HEK293 (cell line): Measurements from ENCODE around the gene NAT14.
A peak's percentile ranks its signal among the peaks of the same experiment; 100 is the strongest.
"Not testable (repeated sequence)": the region's sequence is repeated elsewhere in the genome, so short reads cannot be mapped to it uniquely, and the experiment has no call there.

Experiments used
- CTCF ChIA-PET: fragments of 350-600 bp; formaldehyde crosslinking; extraction: SDS; loops from one replicate; lab custom pipeline; 2021; ENCODE audit warnings: antibody characterized with exemption; lab: Yijun Ruan, JAX
- POLR2A ChIA-PET: fragments of 300-600 bp; formaldehyde crosslinking; extraction: SDS; loops from one replicate; lab custom pipeline; 2020; ENCODE audit warnings: antibody characterized with exemption, inconsistent platforms; lab: Yijun Ruan, JAX
- H3K27ac ChIP-seq: fragments of 200-500 bp; sonication (Bioruptor generic); 2 replicates; pipeline ENCODE4 v1.5.1; 2014; ENCODE audit warnings: low read depth, low read length, control low read depth, inconsistent platforms; ENCODE audit errors: extremely low read depth
- H3K36me3 ChIP-seq, 2 experiments: fragments of 200-500 bp in 1 of 2; sonication (Bioruptor generic) in 1 of 2; 1 replicate in 1 of 2; 2 replicates in 1 of 2; pipeline ENCODE4 v1.5.1; 2014 to 2017; ENCODE audit warnings: inconsistent platforms in 2 of 2, low read length in 2 of 2; ENCODE audit not compliant: control insufficient read depth in 2 of 2, insufficient read depth in 1 of 2
- H3K4me1 ChIP-seq: fragments of 200-500 bp; sonication (Bioruptor generic); 2 replicates; pipeline ENCODE4 v1.5.1; 2014; ENCODE audit warnings: mild to moderate bottlenecking, low read length, inconsistent platforms; ENCODE audit not compliant: control insufficient read depth, insufficient read depth
- H3K4me3 ChIP-seq: 2 replicates; pipeline ENCODE4 v1.5.1; 2011; ENCODE audit warnings: low read depth, mild to moderate bottlenecking, control low read depth, low read length, moderate library complexity
- H3K9me3 ChIP-seq: fragments of 200-500 bp; sonication (Bioruptor generic); 2 replicates; pipeline ENCODE4 v1.5.1; 2014; ENCODE audit warnings: low read depth, low read length, inconsistent platforms; ENCODE audit not compliant: control insufficient read depth, insufficient read depth
- ELK4 ChIP-seq: IDR thresholded peaks from 2 replicates; pipeline ENCODE4 v1.6.1; 2011; ENCODE audit warnings: mild to moderate bottlenecking, low read depth, low read length, borderline replicate concordance
- HOXD13 ChIP-seq: sonication (generic); formaldehyde crosslinking; IDR thresholded peaks from 2 replicates; pipeline ENCODE4 v1.8.0; 2022; ENCODE audit warnings: missing genetic modification reagents, borderline replicate concordance
- KLF9 ChIP-seq: fragments of 450-650 bp; formaldehyde crosslinking; IDR thresholded peaks from 2 replicates; pipeline ENCODE4 v1.5.1; 2016; ENCODE audit warnings: missing biosample characterization, missing genetic modification characterization, low read depth
- MZF1 ChIP-seq: fragments of 450-650 bp; formaldehyde crosslinking; IDR thresholded peaks from 2 replicates; pipeline ENCODE4 v1.5.1; 2017; ENCODE audit warnings: missing biosample characterization, missing genetic modification characterization, borderline replicate concordance
- PRDM2 ChIP-seq: fragments of 450-650 bp; formaldehyde crosslinking; IDR thresholded peaks from 2 replicates; pipeline ENCODE4 v1.5.1; 2016; ENCODE audit warnings: missing biosample characterization, missing genetic modification characterization, borderline replicate concordance
- REST ChIP-seq: fragments of 450-650 bp; formaldehyde crosslinking; IDR thresholded peaks from 2 replicates; pipeline ENCODE4 v1.5.1; 2016; ENCODE audit warnings: missing biosample characterization, missing genetic modification characterization
- WT1 ChIP-seq: fragments of 450-650 bp; formaldehyde crosslinking; IDR thresholded peaks from 2 replicates; pipeline ENCODE4 v1.5.1; 2016; ENCODE audit warnings: missing biosample characterization, missing genetic modification characterization
- ZFHX2 ChIP-seq: fragments of 450-650 bp; formaldehyde crosslinking; conservative IDR thresholded peaks from 2 replicates; pipeline ENCODE4 v1.5.1; 2016; ENCODE audit warnings: missing biosample characterization, missing genetic modification characterization
- ZNF121 ChIP-seq: fragments of 450-650 bp; formaldehyde crosslinking; IDR thresholded peaks from 2 replicates; pipeline ENCODE4 v1.5.1; 2016; ENCODE audit warnings: missing biosample characterization, missing genetic modification characterization
- ZNF18 ChIP-seq: fragments of 450-650 bp; formaldehyde crosslinking; IDR thresholded peaks from 2 replicates; pipeline ENCODE4 v1.5.1; 2016; ENCODE audit warnings: missing biosample characterization, missing genetic modification characterization
- ZNF23 ChIP-seq: fragments of 450-650 bp; formaldehyde crosslinking; IDR thresholded peaks from 2 replicates; pipeline ENCODE4 v1.5.1; 2016; ENCODE audit warnings: missing biosample characterization, missing genetic modification characterization, borderline replicate concordance
- ZNF394 ChIP-seq: fragments of 450-650 bp; formaldehyde crosslinking; IDR thresholded peaks from 2 replicates; pipeline ENCODE4 v1.5.1; 2016; ENCODE audit warnings: missing biosample characterization, missing genetic modification characterization, mild to moderate bottlenecking, moderate library complexity, borderline replicate concordance
- ZNF449 ChIP-seq: fragments of 450-650 bp; formaldehyde crosslinking; IDR thresholded peaks from 2 replicates; pipeline ENCODE4 v1.5.1; 2017; ENCODE audit warnings: missing biosample characterization, mild to moderate bottlenecking, missing genetic modification characterization, moderate library complexity
- ZNF548 ChIP-seq: fragments of 450-650 bp; formaldehyde crosslinking; IDR thresholded peaks from 2 replicates; pipeline ENCODE4 v1.5.1; 2016; ENCODE audit warnings: missing biosample characterization, missing genetic modification characterization
- ZNF571 ChIP-seq: fragments of 450-650 bp; formaldehyde crosslinking; IDR thresholded peaks from 2 replicates; pipeline ENCODE4 v1.5.0; 2017; ENCODE audit warnings: missing biosample characterization, missing genetic modification characterization
- ZNF621 ChIP-seq: fragments of 450-650 bp; formaldehyde crosslinking; IDR thresholded peaks from 2 replicates; pipeline ENCODE4 v1.5.1; 2017; ENCODE audit warnings: missing biosample characterization, missing genetic modification characterization
- ZNF660 ChIP-seq: fragments of 450-650 bp; IDR thresholded peaks from 2 replicates; pipeline ENCODE4 v1.5.1; 2018; ENCODE audit warnings: missing biosample characterization, mild to moderate bottlenecking, missing genetic modification characterization
- ZNF707 ChIP-seq: fragments of 450-650 bp; formaldehyde crosslinking; IDR thresholded peaks from 2 replicates; pipeline ENCODE4 v1.5.1; 2016; ENCODE audit warnings: missing biosample characterization, missing genetic modification characterization

NAT14 gene

GRCh38 chr19:55530996-55531395, 46.0 kb downstream of the NAT14 start (continued):
- TF ChIP-seq PRDM2 (tag by site-specific recombination), result no peak
- no peak for TF ChIP-seq ZNF23
- TF ChIP-seq ZNF621 (tag by site-specific recombination), result no peak
- no peak for TF ChIP-seq ZNF660
- TF ChIP-seq ZNF394 (tag by site-specific recombination), result no peak
- no peak for TF ChIP-seq ZNF571 (tag by site-specific recombination)
- no peak for TF ChIP-seq KLF9 (tag by site-specific recombination)
- peak; percentile 34 for TF ChIP-seq ZFHX2 (tag by site-specific recombination)

GRCh38 chr19:55534280-55534679, 49.3 kb downstream of the NAT14 start:
- ChIA-PET POLR2A (interaction anchor here (1.4 kb wide), 1 partner anchor 72 kb away, joined by 4 read pairs; the partner anchor contains the start of gene ZNF865), CTCF (interaction anchor here (0.6 to 1.6 kb wide), 3 partner anchors 30 to 232 kb away, joined by 3 to 8 read pairs (median 4); no protein-coding TSS in a partner anchor)
- H3K4me1 ChIP-seq, H3K27ac ChIP-seq, H3K36me3 ChIP-seq, H3K4me3 ChIP-seq, H3K9me3 ChIP-seq: not testable (repeated sequence)
- TF ChIP-seq ZNF121 (tag by site-specific recombination) (peak; percentile 81), ZNF548 (peak; percentile 67; the same call in 1 of the 2 replicates)

- Histone ChIP-seq H3K27ac (no peak overlapping the region), H3K4me3 (no peak overlapping the region), H3K4me1 (no peaks in the 10 kb centered on the region), H3K36me3 (no peaks in the 10 kb centered on the region), H3K9me3 (no peaks in the 10 kb centered on the region)
- CTCF ChIA-PET, result interaction anchor here (0.6 to 1.6 kb wide), 5 partner anchors 18 to 623 kb away, joined by 3 to 8 read pairs (median 3); partner anchors contain the start of gene KMT5C
- POLR2A ChIA-PET, result interaction anchor here (0.5 to 1.4 kb wide), 2 partner anchors 8 to 71 kb away, joined by 4 read pairs; partner anchors contain the start of gene ZNF865
- TF ChIP-seq ZNF621 (tag by site-specific recombination) (no peak), ELK4 (no peak), ZNF449 (no peak), HOXD13 (CRISPR knock-in tag) (no peak), ZNF707 (no peak), REST (tag by site-specific recombination) (no peak), ZNF18 (tag by site-specific recombination) (no peak), WT1 (tag by site-specific recombination) (no peak), MZF1 (tag by site-specific recombination) (no peak)
These were observed 50.4 kb downstream of the NAT14 start for GRCh38 chr19:55535173-55535964.
